22Rv1 (cell line): Measurements from ENCODE around the gene GCNT3.

ENCODE experiments used
- CTCF ChIP-seq: fragments of 450-650 bp; IDR thresholded peaks from 2 replicates; pipeline ENCODE4 v1.5.1; 2017; ENCODE audit warnings: mild to moderate bottlenecking
- ZFX ChIP-seq: fragments of 450-650 bp; IDR thresholded peaks from 2 replicates; pipeline ENCODE4 v1.6.1; 2017; ENCODE audit warnings: antibody characterized with exemption, borderline replicate concordance

- TF ChIP-seq ZFX (no peak), CTCF (no peak)
Measured at GRCh38 chr15:59615661-59616060, 4.1 kb downstream of the GCNT3 start.
